HepG2 (cell line): ENCODE measurements around the gene SEZ6. TPM values are rescaled to one million over a fixed set of nuclear protein-coding genes. Genes with fewer than 3 reads are reported as not detected.

Source experiments
- ARID5B ChIP-seq: IDR thresholded peaks from 2 replicates; pipeline ENCODE4 v1.4.0; 2020; ENCODE audit warnings: mild to moderate bottlenecking, missing genetic modification reagents
- ATF1 ChIP-seq: IDR thresholded peaks from 2 replicates; pipeline ENCODE4 v1.6.1; 2016; ENCODE audit warnings: mild to moderate bottlenecking, control low read depth
- DR1 ChIP-seq: sonication (generic); formaldehyde crosslinking; IDR thresholded peaks from 2 replicates; pipeline ENCODE4 v1.8.0; 2021; ENCODE audit warnings: mild to moderate bottlenecking, missing genetic modification reagents, inconsistent platforms
- ELF4 ChIP-seq: sonication (generic); formaldehyde crosslinking; IDR thresholded peaks from 2 replicates; pipeline ENCODE4 v1.5.0; 2020; ENCODE audit warnings: missing genetic modification reagents, mild to moderate bottlenecking, moderate library complexity, borderline replicate concordance
- RAD51 ChIP-seq: fragments of 450-650 bp; IDR thresholded peaks from 2 replicates; pipeline ENCODE4 v1.6.1; 2016; ENCODE audit warnings: borderline replicate concordance
- SP1 ChIP-seq, 2 experiments: fragments of 450-650 bp in 1 of 2; sonication (generic) in 1 of 2; formaldehyde crosslinking in 1 of 2; IDR thresholded peaks; 2 replicates each; pipeline versions ENCODE4 v1.4.0 to v1.6.1; 2016 to 2020; ENCODE audit warnings: missing genetic modification reagents in 1 of 2
- STAG1 ChIP-seq: sonication (generic); formaldehyde crosslinking; IDR thresholded peaks from 2 replicates; pipeline ENCODE4 v1.4.0; 2020; ENCODE audit warnings: missing genetic modification reagents
- TFE3 ChIP-seq: IDR thresholded peaks from 2 replicates; pipeline ENCODE4 v1.6.1; 2016
- ZBTB38 ChIP-seq: sonication (generic); formaldehyde crosslinking; IDR thresholded peaks from 2 replicates; pipeline ENCODE4 v1.5.1; 2020; ENCODE audit warnings: mild to moderate bottlenecking, missing genetic modification reagents
- ZC3H13 ChIP-seq: sonication (generic); formaldehyde crosslinking; IDR thresholded peaks from 2 replicates; pipeline ENCODE4 v1.8.1; 2023; ENCODE audit warnings: mild to moderate bottlenecking, missing genetic modification reagents, moderate library complexity
- ZC3H4 ChIP-seq: sonication (generic); formaldehyde crosslinking; IDR thresholded peaks from 2 replicates; pipeline ENCODE4 v1.4.0; 2020; ENCODE audit warnings: missing genetic modification reagents, borderline replicate concordance
- ZMAT3 ChIP-seq: sonication (generic); formaldehyde crosslinking; conservative IDR thresholded peaks from 2 replicates; pipeline ENCODE4 v1.7.0; 2021; ENCODE audit warnings: missing genetic modification reagents
- ZNF12 ChIP-seq: sonication (generic); formaldehyde crosslinking; IDR thresholded peaks from 2 replicates; pipeline ENCODE4 v1.5.0; 2020; ENCODE audit warnings: missing genetic modification reagents
- ZNF350 ChIP-seq: sonication (generic); formaldehyde crosslinking; IDR thresholded peaks from 2 replicates; pipeline ENCODE4 v1.4.0; 2020; ENCODE audit warnings: mild to moderate bottlenecking, low read depth, missing genetic modification reagents, borderline replicate concordance
- ZNF678 ChIP-seq: sonication (generic); formaldehyde crosslinking; IDR thresholded peaks from 2 replicates; pipeline ENCODE4 v1.4.0; 2020; ENCODE audit warnings: mild to moderate bottlenecking, missing genetic modification reagents
- polyA plus RNA-seq, 8 experiments: library from polyadenylated mRNA; depleted of rRNA in 3 of 8; stranded (reverse) in 7 of 8; unstranded in 1 of 8; fragments of >200 nt; fragmentation: Illumina TruSeq in 4 of 8; extraction: Trizol in 4 of 8; gene quantifications; 2 replicates each; pipeline versions ENCODE4 v1.2.1 to v1.2.3, GENCODE V29; 2011 to 2016; ENCODE audit warnings: low read depth in 4 of 8, missing spikeins in 1 of 8, mixed read lengths in 1 of 8; ENCODE audit not compliant: insufficient read depth in 1 of 8
- total RNA-seq, 5 experiments: library from RNA; depleted of rRNA; stranded (reverse); fragments of >200 nt; fragmentation: Illumina TruSeq; extraction: Trizol; gene quantifications; 2 replicates each; pipeline ENCODE4 v1.2.3, GENCODE V29; 2016; ENCODE audit warnings: low read depth in 1 of 5
- TF ChIP-seq, protein P1 (sequence below): sonication (generic); formaldehyde crosslinking; IDR thresholded peaks from 2 replicates; pipeline ENCODE4 v1.4.0; 2020; ENCODE audit warnings: mild to moderate bottlenecking, missing genetic modification reagents
- TF ChIP-seq, protein P2 (sequence below): sonication (generic); formaldehyde crosslinking; IDR thresholded peaks from 2 replicates; pipeline ENCODE4 v1.4.0; 2020; ENCODE audit warnings: missing genetic modification reagents, borderline replicate concordance
- TF ChIP-seq, protein P3 (sequence below): fragments of 450-650 bp; IDR thresholded peaks from 2 replicates; pipeline ENCODE4 v1.6.1; 2016

The SEZ6 gene
- total and polyA plus RNA-seq, 2 of the 13 experiments (the other 11 are each of a cell fraction or from before 2014, with no cell fraction given) = not detected

- no peak; the same call in none of the 2 replicates for TF ChIP-seq ARID5B (CRISPR knock-in tag)
- TF ChIP-seq STAG1 (CRISPR knock-in tag) = no peak
- TF ChIP-seq SP1 (IDR thresholded peaks at IDR 0.05) = peak; percentile 10; the same call in 1 of the 2 replicates
- TF ChIP-seq SP1 (CRISPR knock-in tag; IDR thresholded peaks at IDR 0.05) = peak; percentile 78
- TF ChIP-seq, protein P1, sequence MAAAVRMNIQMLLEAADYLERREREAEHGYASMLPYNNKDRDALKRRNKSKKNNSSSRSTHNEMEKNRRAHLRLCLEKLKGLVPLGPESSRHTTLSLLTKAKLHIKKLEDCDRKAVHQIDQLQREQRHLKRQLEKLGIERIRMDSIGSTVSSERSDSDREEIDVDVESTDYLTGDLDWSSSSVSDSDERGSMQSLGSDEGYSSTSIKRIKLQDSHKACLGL (CRISPR knock-in tag) = no peak
- TF ChIP-seq ZNF12 (CRISPR knock-in tag) = no peak; the same call in 1 of the 2 replicates
- 0 out of 2 replicates have a peak, but pooled peaks have one; percentile 61 for TF ChIP-seq ZMAT3
- no peak for TF ChIP-seq ZNF678 (CRISPR knock-in tag)
- no peak for TF ChIP-seq RAD51
- TF ChIP-seq ATF1 = peak; percentile 91
- TF ChIP-seq ZBTB38 (CRISPR knock-in tag) = no peak
- TF ChIP-seq ZC3H13 (CRISPR knock-in tag) = peak; percentile 83; the same call in 1 of the 2 replicates
- TF ChIP-seq, protein P2, sequence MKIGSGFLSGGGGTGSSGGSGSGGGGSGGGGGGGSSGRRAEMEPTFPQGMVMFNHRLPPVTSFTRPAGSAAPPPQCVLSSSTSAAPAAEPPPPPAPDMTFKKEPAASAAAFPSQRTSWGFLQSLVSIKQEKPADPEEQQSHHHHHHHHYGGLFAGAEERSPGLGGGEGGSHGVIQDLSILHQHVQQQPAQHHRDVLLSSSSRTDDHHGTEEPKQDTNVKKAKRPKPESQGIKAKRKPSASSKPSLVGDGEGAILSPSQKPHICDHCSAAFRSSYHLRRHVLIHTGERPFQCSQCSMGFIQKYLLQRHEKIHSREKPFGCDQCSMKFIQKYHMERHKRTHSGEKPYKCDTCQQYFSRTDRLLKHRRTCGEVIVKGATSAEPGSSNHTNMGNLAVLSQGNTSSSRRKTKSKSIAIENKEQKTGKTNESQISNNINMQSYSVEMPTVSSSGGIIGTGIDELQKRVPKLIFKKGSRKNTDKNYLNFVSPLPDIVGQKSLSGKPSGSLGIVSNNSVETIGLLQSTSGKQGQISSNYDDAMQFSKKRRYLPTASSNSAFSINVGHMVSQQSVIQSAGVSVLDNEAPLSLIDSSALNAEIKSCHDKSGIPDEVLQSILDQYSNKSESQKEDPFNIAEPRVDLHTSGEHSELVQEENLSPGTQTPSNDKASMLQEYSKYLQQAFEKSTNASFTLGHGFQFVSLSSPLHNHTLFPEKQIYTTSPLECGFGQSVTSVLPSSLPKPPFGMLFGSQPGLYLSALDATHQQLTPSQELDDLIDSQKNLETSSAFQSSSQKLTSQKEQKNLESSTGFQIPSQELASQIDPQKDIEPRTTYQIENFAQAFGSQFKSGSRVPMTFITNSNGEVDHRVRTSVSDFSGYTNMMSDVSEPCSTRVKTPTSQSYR (CRISPR knock-in tag) = no peak
- TF ChIP-seq ELF4 (CRISPR knock-in tag) = peak; percentile 70; the same call in 1 of the 2 replicates
- TF ChIP-seq, protein P3, sequence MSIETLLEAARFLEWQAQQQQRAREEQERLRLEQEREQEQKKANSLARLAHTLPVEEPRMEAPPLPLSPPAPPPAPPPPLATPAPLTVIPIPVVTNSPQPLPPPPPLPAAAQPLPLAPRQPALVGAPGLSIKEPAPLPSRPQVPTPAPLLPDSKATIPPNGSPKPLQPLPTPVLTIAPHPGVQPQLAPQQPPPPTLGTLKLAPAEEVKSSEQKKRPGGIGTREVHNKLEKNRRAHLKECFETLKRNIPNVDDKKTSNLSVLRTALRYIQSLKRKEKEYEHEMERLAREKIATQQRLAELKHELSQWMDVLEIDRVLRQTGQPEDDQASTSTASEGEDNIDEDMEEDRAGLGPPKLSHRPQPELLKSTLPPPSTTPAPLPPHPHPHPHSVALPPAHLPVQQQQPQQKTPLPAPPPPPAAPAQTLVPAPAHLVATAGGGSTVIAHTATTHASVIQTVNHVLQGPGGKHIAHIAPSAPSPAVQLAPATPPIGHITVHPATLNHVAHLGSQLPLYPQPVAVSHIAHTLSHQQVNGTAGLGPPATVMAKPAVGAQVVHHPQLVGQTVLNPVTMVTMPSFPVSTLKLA = peak; percentile 71
- peak; percentile 96 for TF ChIP-seq ZNF350
- no peak for TF ChIP-seq ZC3H4 (CRISPR knock-in tag)
- no peak; the same call in 1 of the 2 replicates for TF ChIP-seq TFE3 (CRISPR knock-in tag)
- no peak; the same call in 1 of the 2 replicates for TF ChIP-seq DR1 (CRISPR knock-in tag)
These were observed 53.5 kb downstream of the SEZ6 start (continued) for GRCh38 chr17:28951991-28952975.
